ENCODE measurements around the gene UEVLD. TPM values are rescaled to one million over a fixed set of nuclear protein-coding genes. Genes with fewer than 3 reads are reported as not detected.

UEVLD gene
- total RNA-seq, 1 experiment from 2014 or later = 40.2 TPM

DNA sequence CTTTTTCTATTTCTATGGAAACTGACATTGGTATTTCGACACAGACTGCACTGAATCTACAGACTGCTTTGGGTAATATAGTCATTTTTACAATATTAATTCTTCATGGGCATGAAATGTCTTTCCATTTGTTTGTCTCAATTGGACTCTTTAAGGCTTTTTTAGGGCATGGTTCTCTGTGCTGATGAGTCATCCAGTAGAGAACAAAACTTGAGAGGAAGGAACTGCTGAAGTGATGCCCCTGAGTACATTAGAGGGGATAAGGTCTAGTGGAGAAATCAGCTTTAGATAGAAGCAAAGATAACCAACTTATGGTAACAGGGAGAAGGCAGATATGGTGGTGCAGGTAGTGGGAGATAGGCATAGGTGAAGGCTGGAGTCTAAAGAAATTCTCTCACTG, 86.9 kb downstream of the UEVLD start:
- DNase-seq (ENCODE audit: low read depth) = peak; percentile 6

DNA sequence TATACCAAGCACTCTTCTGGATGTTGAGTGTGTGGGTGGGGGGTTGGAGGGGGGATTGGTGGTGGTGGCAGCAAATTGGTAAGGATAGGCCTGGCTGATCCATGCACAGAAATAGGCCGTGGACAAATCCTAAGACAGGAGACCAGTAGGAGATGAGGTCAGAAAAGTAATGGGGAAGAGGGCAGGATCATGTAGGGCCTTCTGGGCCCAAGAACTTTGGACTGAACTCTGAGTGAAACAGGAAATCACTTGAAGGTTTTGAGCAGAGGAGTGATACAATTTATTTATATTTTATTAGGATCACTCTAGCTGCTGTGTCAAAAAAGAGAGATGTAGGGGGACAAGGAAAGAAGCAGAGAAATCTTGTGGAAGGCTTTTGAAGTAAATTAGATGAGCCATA, 90.5 kb downstream of the UEVLD start:
- no peak for DNase-seq (ENCODE audit: low read depth)

DNA sequence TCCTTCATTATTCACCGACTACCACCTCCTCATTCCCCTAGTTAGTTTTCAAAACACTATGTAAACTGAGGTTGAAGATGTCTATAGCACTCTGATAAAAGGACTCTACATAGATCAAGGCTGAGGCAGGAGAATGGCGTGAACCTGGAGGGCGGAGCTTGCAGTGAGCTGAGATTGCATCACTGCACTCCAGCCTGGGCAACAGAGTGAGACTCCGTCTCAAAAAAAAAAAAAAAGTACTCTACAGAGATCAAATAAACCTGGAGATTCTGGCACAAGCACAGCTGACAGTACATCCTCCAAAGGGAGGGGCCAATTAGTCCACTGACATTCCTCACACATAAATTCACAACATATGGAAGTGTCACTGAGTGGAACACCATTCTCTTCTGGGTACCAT, 92.8 kb downstream of the UEVLD start:
- no peak for DNase-seq (ENCODE audit: low read depth)

- DNase-seq (ENCODE audit: low read depth) = no peak
These were observed 93.3 kb downstream of the UEVLD start for GRCh38 chr11:18495271-18495670.

DNA sequence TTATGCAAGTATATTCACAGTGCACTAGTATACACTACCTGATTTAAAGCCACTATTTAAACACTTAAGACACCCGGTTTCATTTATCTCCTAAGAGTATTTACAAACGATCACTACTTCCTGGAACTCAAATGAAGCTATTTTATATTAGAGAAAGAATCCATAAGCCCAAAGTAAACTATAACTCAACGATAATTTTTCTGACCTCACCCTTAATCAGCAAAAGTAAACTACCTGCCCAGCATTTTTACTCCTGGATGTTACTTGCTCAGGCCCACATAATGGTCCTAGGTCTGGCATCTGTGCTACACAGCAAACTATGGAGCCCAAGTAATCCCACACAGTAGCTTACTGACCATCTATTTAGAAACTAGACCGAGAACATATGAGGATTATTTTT, 95.2 kb downstream of the UEVLD start:
- DNase-seq (ENCODE audit: low read depth) = no peak

GRCh38 chr11:18492888-18493287, 95.6 kb downstream of the UEVLD start:
- peak; percentile 29 for DNase-seq (ENCODE audit: low read depth)

DNA sequence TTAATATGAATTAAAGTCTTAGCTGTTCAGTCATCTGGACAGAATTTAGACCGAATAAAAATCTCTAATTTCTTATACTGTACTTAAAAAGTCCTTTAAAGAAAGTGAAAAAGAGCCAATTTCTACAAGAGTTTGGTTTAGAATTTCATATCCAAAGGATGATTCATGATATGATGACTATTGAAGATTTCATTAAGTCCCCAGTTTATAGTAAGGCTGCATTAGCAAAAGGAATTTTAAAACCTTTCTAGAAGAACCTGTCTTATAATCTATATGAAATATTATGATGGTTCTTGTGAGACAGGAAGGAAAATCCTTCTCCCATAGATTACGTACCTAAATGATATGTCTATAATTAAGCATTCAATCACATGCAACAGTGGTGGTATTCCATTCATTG, 96.6 kb downstream of the UEVLD start:
- peak; percentile 18 for DNase-seq (ENCODE audit: low read depth)

DNA sequence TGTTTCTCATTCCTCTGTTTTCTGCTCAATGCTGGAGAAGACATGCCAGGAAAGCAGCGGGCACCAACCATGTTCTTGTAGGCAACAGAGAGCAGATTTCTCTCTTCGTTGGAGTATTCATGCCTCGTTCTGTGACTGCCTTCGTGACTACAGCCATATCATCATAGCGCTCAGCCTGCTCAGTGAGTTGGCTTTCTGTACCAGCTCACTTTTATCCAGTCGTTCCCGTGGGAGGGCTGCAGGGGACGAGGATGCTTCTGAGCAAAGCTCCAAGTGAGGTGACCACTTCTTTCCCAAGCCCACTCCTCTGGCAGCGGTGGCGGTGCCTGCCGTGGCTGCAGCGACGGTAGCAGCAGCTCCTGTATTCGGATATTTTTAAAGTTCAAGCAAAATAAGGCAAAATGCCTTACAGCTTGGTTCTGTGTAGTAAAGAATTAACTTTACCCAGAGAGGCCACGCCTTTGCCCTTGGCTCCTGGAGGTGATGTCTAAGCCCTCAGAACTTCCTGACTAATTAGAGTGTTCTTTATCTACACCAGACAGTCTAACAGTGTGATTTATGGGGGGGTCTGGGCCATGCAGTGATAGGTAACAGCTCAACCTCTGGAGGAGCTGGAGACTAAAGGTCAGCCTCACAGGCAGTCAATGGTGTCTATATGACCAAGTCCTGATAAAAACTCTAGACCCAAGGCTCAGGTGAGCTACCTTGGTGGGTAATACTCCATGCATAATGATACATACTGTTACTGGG, 97.6 kb downstream of the UEVLD start:
- no peak for DNase-seq (ENCODE audit: low read depth)

GRCh38 chr11:18490319-18490718, 98.2 kb downstream of the UEVLD start:
- DNase-seq (ENCODE audit: low read depth) = peak; percentile 16

DNA sequence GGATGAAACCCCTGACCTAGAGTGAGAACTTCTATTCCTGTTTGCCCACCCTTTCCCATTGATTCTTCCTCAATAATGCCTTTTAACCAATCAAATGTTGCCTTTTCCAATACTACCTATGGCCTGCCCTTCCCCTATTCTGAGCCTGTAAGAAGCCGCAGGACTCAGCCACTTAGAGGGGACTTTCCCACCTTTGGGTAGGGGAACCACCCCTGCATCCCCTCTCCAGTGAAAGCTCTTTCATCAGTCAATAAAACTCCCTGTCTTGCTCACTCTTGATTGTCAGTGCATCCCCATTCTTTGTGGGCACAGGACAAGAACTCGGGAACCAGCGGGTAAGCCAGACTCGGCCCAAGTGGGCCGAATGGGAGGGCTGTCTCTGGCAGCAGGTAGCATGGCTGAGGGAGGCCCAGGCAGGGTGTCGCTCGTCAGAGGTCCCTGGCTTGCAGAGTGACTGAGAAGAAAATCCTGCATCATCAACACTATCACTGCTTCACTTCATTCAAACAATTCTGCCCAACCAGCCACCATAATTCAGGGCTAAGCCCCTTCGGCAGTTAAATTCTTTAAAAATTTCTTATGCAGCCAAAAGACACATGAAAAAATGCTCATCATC, 102.5 kb downstream of the UEVLD start:
- DNase-seq (ENCODE audit: low read depth) = no peak

Other genes starting within 250 kb of the UEVLD start
- 1,725 and 1,848 TPM in 2 replicates for gene LDHA, start 194.2 kb downstream of the UEVLD start, total RNA-seq (2014; rRNA removed)
- not detected in 2 replicates for gene LDHC, start 176.4 kb downstream of the UEVLD start, total RNA-seq (2014; rRNA removed)
- not detected in 2 replicates for gene LDHAL6A, start 132.9 kb downstream of the UEVLD start, total RNA-seq (2014; rRNA removed)
- 125 and 142 TPM in 2 replicates for gene TSG101, start 61.8 kb downstream of the UEVLD start, total RNA-seq (2014; rRNA removed)
- 0.06 and 3.7 TPM in 2 replicates for gene MISFA, start 11.1 kb upstream of the UEVLD start, total RNA-seq (2014; rRNA removed)
- gene SPTY2D1, start 45.6 kb upstream of the UEVLD start, total RNA-seq (2014; rRNA removed) = 19.7 and 27.8 TPM in 2 replicates
- 1.6 and 2.1 TPM in 2 replicates for gene TMEM86A, start 110.0 kb upstream of the UEVLD start, total RNA-seq (2014; rRNA removed)
- not detected in 2 replicates for gene IGSF22, start 137.5 kb upstream of the UEVLD start, total RNA-seq (2014; rRNA removed)
- gene PTPN5, start 203.1 kb upstream of the UEVLD start, total RNA-seq (2014; rRNA removed) = not detected in 2 replicates

Data from LHCN-M2 (cell line).